Uterus (tissue), 4 donors: ENCODE data around the gene GALNT2. TPM values are rescaled to one million over a fixed set of nuclear protein-coding genes. Genes with fewer than 3 reads are reported as not detected.

Experiments
- DNase-seq, 2 donors: peaks; one replicate each; pipeline ENCODE4 v3.0.0-alpha.2; 2019 to 2020
- H3K27ac ChIP-seq, 2 donors: fragments of 200-600 bp; sonication (generic); 1 replicate in 1 of 2; 2 replicates in 1 of 2; pipeline ENCODE4 v1.5.1; 2016 to 2018
- H3K27me3 ChIP-seq, 2 donors: fragments of 200-600 bp; sonication (generic); one replicate each; pipeline ENCODE4 v1.5.1; 2018 to 2019; ENCODE audit warnings: control low read depth in 1 of 2
- H3K36me3 ChIP-seq, 2 donors: fragments of 200-600 bp; sonication (generic); one replicate each; pipeline ENCODE4 v1.5.1; 2019; ENCODE audit warnings: control low read depth in 1 of 2
- H3K4me1 ChIP-seq, 2 donors: fragments of 200-600 bp; sonication (generic); one replicate each; pipeline ENCODE4 v1.5.1; 2018 to 2019; ENCODE audit warnings: control low read depth in 1 of 2
- H3K4me3 ChIP-seq, 2 donors: fragments of 200-600 bp; sonication (generic); 1 replicate in 1 of 2; 2 replicates in 1 of 2; pipeline ENCODE4 v1.5.1; 2018 to 2019; ENCODE audit warnings: mild to moderate bottlenecking in 1 of 2
- H3K9me3 ChIP-seq, 2 donors: fragments of 200-600 bp; sonication (generic); one replicate each; pipeline ENCODE4 v1.5.1; 2019; ENCODE audit warnings: control low read depth in 1 of 2
- POLR2A ChIP-seq, 2 donors: fragments of 450-650 bp; IDR thresholded peaks; one replicate each; pipeline ENCODE4 v1.6.1; 2016; ENCODE audit warnings: antibody characterized with exemption in 2 of 2, mild to moderate bottlenecking in 1 of 2, moderate library complexity in 1 of 2
- intact Hi-C: fragments of 100-400 bp; cut with DNase I; formaldehyde crosslinking; loops from one replicate; pipeline ENCODE4 v1.15.1; 2023; ENCODE audit warnings: low total_unique reads
- total RNA-seq, 4 donors: library from RNA; depleted of rRNA in 3 of 4; stranded (reverse); fragments of >200 nt in 3 of 4; gene quantifications; one replicate each; pipeline versions ENCODE4 v1.1.0 to v1.2.4, GENCODE V29; 2014 to 2023
- TF ChIP-seq, protein P1 (sequence below), 4 experiments: fragments of 200-600 bp in 2 of 4; fragments of 450-650 bp in 2 of 4; sonication (generic) in 2 of 4; IDR thresholded peaks; one replicate each; pipeline ENCODE4 v1.5.1; 2016 to 2019; ENCODE audit warnings: antibody characterized with exemption in 4 of 4, mild to moderate bottlenecking in 2 of 4, moderate library complexity in 1 of 4
- donor health status: DM: yes; HTN: yes; CAD: no.

The GALNT2 gene
- total RNA-seq, 4 donors from 2014 or later, result 13.6 to 51.6 (median 39.6) TPM

DNA sequence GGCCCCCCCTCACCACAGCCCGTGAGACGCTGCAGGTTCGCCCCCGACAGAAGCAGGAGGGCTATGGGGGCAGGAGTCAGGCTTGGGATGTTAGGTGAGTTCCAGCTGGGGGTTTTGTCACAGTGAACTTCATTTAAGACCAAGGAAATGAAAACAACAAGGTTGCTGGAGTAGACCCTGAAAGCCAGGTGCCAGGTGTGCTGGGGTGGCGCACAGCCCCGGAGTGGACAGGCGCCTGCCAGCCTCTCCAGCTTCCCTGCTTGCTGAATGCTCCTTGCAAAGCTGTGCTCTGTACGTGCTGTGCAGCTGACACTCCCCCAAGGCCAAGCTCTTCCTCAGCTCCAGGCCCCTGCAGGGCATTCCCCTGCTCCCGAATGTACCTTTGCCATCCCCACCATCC is 256.6 kb downstream of the GALNT2 start:
- H3K27ac ChIP-seq, result no peak overlapping the region
- H3K4me1 ChIP-seq, result no peaks in the 10 kb centered on the region
- H3K9me3 ChIP-seq, result no peaks in the 10 kb centered on the region
- intact Hi-C loops, result no loop called here
- no peaks in the 10 kb centered on the region for H3K27me3 ChIP-seq
- H3K36me3 ChIP-seq, result no peaks in the 10 kb centered on the region
- TF ChIP-seq, protein P1, sequence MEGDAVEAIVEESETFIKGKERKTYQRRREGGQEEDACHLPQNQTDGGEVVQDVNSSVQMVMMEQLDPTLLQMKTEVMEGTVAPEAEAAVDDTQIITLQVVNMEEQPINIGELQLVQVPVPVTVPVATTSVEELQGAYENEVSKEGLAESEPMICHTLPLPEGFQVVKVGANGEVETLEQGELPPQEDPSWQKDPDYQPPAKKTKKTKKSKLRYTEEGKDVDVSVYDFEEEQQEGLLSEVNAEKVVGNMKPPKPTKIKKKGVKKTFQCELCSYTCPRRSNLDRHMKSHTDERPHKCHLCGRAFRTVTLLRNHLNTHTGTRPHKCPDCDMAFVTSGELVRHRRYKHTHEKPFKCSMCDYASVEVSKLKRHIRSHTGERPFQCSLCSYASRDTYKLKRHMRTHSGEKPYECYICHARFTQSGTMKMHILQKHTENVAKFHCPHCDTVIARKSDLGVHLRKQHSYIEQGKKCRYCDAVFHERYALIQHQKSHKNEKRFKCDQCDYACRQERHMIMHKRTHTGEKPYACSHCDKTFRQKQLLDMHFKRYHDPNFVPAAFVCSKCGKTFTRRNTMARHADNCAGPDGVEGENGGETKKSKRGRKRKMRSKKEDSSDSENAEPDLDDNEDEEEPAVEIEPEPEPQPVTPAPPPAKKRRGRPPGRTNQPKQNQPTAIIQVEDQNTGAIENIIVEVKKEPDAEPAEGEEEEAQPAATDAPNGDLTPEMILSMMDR (IDR thresholded peaks at IDR 0.05), result no peak
- TF ChIP-seq POLR2A (IDR thresholded peaks at IDR 0.05), result no peak
- no peak overlapping the region for H3K4me3 ChIP-seq
- no peak for DNase-seq

DNA sequence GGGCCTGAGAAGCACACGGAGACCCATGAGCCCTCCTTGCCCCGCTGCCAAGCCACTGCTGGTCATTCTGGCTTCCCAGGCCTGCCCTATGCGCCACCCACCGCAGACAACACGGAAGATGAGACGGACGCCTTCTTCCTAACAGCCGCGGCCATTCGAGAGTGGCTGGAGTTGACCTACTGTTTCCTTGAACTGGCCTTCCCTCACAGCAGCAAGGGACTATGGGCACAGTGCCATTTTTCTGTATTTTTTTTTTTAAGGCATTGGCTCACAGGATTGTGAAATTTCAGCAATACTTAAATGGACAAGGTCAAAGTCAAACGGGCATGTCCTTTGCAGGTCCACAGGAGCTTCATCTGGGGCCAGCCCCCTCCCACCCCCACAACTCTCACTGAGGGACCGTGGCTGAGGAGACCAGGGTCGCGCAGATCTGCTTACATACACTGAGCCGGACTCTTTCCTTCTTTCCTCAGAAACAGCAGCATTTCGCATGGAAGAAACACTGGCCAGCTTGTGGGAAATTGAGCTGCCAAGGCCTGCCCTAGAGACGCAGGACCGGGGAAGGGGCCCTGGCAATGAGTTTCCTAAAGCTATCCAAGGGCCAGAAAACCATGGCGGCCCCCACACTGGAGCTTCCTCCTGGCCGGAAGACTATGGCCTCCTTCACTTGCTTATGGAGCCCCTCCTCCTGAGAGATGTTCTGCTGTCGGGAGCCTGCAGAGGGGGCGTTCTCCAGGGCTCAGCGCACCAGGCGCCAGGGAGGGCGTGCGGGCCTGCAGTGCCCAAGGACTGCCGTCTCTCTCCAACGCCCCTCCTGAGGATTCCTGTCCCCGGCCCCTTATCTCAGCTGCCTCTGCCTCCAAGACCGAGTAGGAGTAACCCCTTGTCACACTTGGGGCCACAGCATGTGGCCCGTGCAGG is 260.2 kb downstream of the GALNT2 start:
- no peak for DNase-seq
- intact Hi-C loops, result no loop called here
- Histone ChIP-seq H3K4me1 (no peaks in the 10 kb centered on the region), H3K9me3 (no peaks in the 10 kb centered on the region), H3K4me3 (no peak overlapping the region), H3K27me3 (no peaks in the 10 kb centered on the region), H3K36me3 (no peaks in the 10 kb centered on the region), H3K27ac (no peak overlapping the region)
- TF ChIP-seq, protein P1 (IDR thresholded peaks at IDR 0.05), result no peak
- TF ChIP-seq POLR2A (IDR thresholded peaks at IDR 0.05), result no peak

DNA sequence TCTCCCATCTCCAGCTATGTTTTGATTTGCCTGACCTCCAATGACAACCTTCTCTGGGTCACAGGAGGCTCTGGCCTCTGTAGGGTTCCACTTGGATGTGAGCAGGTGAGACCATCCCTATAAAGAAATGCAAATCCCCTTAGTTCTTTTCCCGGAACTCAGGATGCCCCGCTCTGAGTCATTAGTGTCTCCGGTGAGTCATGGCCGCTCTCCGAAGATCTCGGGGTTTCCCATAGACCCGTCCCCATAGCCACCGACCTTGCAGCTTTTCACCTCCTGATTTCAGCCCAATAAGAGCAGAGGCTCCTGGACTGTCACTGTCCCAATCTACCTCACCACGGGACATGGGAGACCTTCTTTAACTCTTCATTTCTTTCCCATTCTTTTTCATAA is 260.9 kb downstream of the GALNT2 start:
- Histone ChIP-seq H3K9me3 (no peaks in the 10 kb centered on the region), H3K27me3 (no peaks in the 10 kb centered on the region), H3K27ac (no peak overlapping the region), H3K36me3 (no peaks in the 10 kb centered on the region), H3K4me3 (no peak overlapping the region), H3K4me1 (no peaks in the 10 kb centered on the region)
- no peak for TF ChIP-seq POLR2A (IDR thresholded peaks at IDR 0.05)
- TF ChIP-seq, protein P1 (IDR thresholded peaks at IDR 0.05), result no peak
- intact Hi-C loops, result no loop called here
- no peak for DNase-seq

DNA sequence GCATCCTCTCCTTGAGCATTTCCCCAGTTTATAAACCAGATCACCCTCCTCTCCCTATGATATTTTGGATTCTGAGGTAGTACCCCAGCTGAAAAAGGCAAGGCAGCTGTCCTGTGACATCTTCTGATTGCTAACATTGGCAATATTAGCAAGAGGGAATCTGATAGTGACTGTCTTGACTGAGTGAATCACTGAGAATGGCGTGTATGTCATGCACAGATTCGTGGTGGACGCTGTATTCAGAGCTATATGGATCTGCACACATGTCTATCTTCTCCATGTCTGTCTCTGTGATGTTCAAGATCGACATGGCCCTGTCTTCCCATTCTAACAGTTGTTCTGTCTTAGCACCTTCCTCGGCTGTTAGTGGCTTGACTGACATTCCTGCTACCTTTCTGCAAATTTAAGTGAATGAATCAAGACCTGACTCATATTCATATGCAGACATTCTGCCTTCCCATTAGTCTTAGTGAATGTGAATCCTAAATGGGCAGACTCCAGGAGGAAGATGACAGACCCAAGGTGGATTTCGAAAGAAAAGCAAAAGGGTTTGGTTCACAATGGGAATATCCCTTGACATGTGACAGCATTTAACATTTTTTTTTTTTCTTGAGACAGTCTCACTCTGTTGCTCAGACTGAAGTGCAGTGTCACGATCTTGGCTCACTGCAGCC is 261.4 kb downstream of the GALNT2 start:
- no peak overlapping the region for H3K4me3 ChIP-seq
- H3K36me3 ChIP-seq, result no peaks in the 10 kb centered on the region
- no peaks in the 10 kb centered on the region for H3K27me3 ChIP-seq
- no peaks in the 10 kb centered on the region for H3K9me3 ChIP-seq
- DNase-seq, result no peak
- TF ChIP-seq POLR2A (IDR thresholded peaks at IDR 0.05), result no peak
- TF ChIP-seq, protein P1 (IDR thresholded peaks at IDR 0.05), result no peak
- no peak overlapping the region for H3K27ac ChIP-seq
- intact Hi-C loops, result no loop called here
- no peaks in the 10 kb centered on the region for H3K4me1 ChIP-seq

DNA sequence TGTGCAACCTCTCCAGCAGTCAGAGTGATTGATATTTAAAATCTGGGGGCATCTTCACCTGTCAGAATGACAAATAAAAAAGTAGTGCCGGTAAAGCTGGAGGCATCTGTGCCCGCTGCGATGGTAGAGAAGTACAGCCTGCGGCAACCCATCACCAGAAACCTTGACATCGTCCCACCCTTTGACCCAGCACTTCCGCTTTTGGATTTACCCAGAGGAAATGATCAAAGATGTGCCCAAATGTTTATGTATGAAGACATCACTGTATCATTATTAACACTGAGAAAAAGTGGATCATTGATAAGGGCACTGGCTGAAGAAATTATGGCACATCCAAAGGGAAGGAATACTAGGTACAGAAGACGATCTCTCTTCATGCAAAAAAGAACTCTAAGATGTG is 263.1 kb downstream of the GALNT2 start:
- no peak for TF ChIP-seq POLR2A (IDR thresholded peaks at IDR 0.05)
- TF ChIP-seq, protein P1 (IDR thresholded peaks at IDR 0.05), result no peak
- Histone ChIP-seq H3K9me3 (no peaks in the 10 kb centered on the region), H3K4me3 (no peak overlapping the region), H3K4me1 (no peaks in the 10 kb centered on the region), H3K27ac (no peak overlapping the region), H3K27me3 (no peaks in the 10 kb centered on the region), H3K36me3 (no peaks in the 10 kb centered on the region)
- DNase-seq, result no peak
- intact Hi-C loops, result no loop called here
